Stimulated activated CD4-positive, alpha-beta T cell treated with anti-CD3 and anti-CD28 coated beads, Interleukin-4, amount 100 ng/mL, for 24 hours (primary cell): ENCODE data around the gene ZNF555.
"Not testable (repeated sequence)": the region's sequence is repeated elsewhere in the genome, so short reads cannot be mapped to it uniquely, and the experiment has no call there.

Source experiments
- DNase-seq: peaks from one replicate; pipeline ENCODE4 v3.0.0-alpha.2; 2020

The ZNF555 gene

GRCh38 chr19:2840794-2841791, at the start of gene ZNF555:
TSS of gene ZNF555 (plus strand) at chr19:2841475. CDS start at chr19:2841573, 98 bp downstream.
- DNase-seq, result peak; percentile 99

GRCh38 chr19:2791876-2792275, 49.4 kb upstream of the ZNF555 start:
- no peak for DNase-seq

- not testable (repeated sequence) for DNase-seq
Observed at GRCh38 chr19:2792666-2793065, 48.6 kb upstream of the ZNF555 start.

GRCh38 chr19:2793126-2793525, 48.1 kb upstream of the ZNF555 start:
- DNase-seq, result no peak

- no peak for DNase-seq
Observed at GRCh38 chr19:2793577-2793976, 47.7 kb upstream of the ZNF555 start.

- DNase-seq, result no peak
Observed at GRCh38 chr19:2795827-2796658, 45.2 kb upstream of the ZNF555 start.

GRCh38 chr19:2796659-2797266, 44.5 kb upstream of the ZNF555 start:
- DNase-seq, result no peak

- no peak for DNase-seq
Observed at GRCh38 chr19:2797280-2797679, 44.0 kb upstream of the ZNF555 start.

- DNase-seq, result no peak
Observed at GRCh38 chr19:2798158-2798685, 43.1 kb upstream of the ZNF555 start.

- DNase-seq, result no peak
Observed at GRCh38 chr19:2798733-2799132, 42.5 kb upstream of the ZNF555 start.

- DNase-seq, result no peak
Observed at GRCh38 chr19:2799273-2800020, 41.8 kb upstream of the ZNF555 start.

GRCh38 chr19:2800506-2800905, 40.8 kb upstream of the ZNF555 start:
- DNase-seq, result no peak

GRCh38 chr19:2802826-2803225, 38.4 kb upstream of the ZNF555 start:
- DNase-seq, result no peak

GRCh38 chr19:2803486-2804155, 37.7 kb upstream of the ZNF555 start:
- DNase-seq, result no peak

GRCh38 chr19:2804156-2805004, 36.9 kb upstream of the ZNF555 start:
- DNase-seq, result no peak

- DNase-seq, result no peak
Observed at GRCh38 chr19:2805261-2805900, 35.9 kb upstream of the ZNF555 start.

GRCh38 chr19:2805991-2806649, 35.2 kb upstream of the ZNF555 start:
- no peak for DNase-seq

GRCh38 chr19:2806736-2807378, 34.4 kb upstream of the ZNF555 start:
- no peak for DNase-seq
